Measurements from ENCODE around the gene TEX9.
"Not testable (repeated sequence)": the region's sequence is repeated elsewhere in the genome, so short reads cannot be mapped to it uniquely, and the experiment has no call there.

The TEX9 gene

DNA sequence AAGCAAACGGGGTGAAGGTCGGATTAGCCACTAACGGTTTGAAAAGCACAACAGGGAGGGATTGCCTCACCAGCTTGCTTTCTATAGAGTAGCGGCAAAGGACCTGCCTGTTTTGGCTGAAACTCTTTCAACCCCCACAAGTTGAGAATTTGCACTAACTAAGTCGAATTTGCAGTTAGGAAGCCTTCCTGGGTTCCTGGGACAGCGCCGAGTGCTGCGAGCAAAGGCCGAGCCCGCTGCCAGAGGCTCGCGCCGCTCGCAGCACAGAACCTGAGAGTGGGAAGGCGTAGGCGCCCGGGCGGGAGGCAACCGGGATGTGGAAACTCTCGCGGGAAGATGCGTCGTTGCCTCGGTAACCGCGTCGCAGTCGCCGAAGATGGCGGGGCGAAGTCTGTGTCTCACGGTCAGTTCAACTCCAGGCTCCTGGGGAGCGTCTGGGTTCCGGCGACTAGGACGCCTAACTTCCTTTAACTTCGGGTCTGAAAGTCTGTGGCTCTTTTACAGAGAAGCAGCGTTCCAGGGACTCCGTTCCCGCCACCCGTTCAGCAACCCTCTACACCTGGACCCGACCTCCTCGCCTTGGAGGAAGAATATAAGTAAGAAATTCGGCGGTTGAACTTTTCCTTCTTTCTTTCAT, at the start of gene TEX9:
TEX9 (plus strand) TSS at position 352 of the 637 bp plus-strand sequence; CDS start at position 377, 25 bp downstream.
- peak; percentile 84 for DNase-seq (ENCODE audit: low spot score)

DNA sequence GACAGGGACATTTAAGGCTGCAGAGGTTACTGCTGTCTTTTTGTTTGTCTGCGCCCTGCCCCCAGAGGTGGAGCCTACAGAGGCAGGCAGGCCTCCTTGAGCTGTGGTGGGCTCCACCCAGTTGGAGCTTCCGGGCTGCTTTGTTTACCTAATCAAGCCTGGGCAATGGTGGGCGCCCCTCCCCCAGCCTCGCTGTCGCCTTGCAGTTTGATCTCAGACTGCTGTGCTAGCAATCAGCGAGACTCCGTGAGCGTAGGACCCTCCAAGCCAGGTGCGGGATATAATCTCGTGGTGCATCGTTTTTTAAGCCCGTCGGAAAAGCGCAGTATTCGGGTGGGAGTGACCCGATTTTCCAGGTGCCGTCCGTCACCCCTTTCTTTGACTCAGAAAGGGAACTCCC, 48.7 kb upstream of the TEX9 start:
- not testable (repeated sequence) for DNase-seq (ENCODE audit: low spot score)

DNA sequence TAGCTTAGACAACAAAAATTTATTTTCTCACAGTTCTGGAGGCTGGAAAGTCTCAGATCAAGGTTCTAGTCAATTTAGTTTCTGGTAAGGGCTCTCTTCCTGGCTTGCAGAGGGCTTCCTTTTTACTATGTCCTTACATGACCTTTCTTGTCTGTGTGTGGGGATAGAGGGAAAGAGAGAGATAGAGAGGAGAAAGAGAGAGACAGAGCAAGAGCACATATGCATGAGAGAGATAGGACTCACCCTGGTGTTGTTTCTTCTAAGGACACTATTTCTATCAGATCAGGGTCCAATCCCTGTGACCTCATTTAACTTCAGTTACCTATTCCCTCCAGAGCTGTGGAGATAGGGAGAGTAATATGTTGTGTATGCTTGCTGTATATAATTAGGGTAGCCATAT, 44.9 kb upstream of the TEX9 start:
- no peak for DNase-seq (ENCODE audit: low spot score)

DNA sequence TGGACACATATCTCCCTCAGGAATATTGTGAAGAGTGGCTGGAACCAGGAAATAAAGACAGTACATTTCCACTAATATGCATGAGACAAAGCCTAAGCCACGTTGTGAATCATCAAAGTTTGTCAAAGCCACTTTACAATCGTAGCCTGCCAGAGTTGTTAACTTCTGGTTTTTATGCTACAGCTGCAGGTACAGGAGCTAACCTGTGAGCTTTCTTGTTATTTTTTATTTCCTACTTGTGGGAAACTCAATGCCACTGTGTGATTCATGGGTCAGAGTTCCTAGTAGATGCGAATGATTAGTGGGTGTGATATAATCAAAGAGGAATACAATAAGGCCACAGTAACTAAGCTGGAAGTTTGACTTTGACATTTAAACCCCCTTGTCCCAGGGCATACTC, 44.4 kb upstream of the TEX9 start:
- no peak for DNase-seq (ENCODE audit: low spot score)

DNA sequence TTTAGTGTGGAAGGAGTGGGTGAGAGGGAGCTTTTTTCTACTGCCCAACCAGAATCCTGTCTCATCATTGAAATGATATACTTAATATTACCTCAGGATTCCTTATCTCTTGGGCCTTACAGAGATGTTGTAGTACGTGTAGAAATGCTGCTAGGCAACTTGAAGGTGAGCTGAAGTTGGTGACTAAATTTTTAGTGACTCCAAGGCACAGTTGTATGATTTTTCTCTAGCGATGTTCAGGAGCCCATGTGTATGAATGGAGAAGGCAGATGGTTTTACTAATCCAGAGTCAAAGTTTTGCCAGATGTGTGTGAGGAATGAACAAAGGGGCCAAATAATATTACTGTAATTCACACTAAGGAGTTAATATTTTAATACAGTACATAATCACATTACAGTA, 42.8 kb upstream of the TEX9 start:
- DNase-seq (ENCODE audit: low spot score), result no peak

DNA sequence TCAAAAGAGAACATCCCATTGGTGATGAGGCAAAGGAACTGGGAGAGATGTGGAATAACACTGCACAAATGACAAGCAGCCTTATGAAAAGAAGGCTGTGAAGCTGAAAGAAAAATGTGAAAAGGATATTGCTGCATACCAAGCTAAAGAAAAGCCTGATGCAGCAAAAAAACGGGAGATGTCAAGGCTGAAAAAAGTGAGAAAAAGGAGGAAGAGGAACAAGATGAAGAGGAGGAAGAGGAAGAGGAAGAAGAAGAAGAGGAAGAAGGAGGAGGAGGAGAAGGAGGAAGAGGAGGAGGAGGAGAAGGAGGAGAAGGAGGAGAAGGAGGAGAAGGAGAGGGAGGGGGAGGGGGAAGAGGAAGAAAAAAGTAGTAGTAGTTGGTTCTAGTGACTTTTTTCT, 41.8 kb upstream of the TEX9 start:
- no peak for DNase-seq (ENCODE audit: low spot score)

DNA sequence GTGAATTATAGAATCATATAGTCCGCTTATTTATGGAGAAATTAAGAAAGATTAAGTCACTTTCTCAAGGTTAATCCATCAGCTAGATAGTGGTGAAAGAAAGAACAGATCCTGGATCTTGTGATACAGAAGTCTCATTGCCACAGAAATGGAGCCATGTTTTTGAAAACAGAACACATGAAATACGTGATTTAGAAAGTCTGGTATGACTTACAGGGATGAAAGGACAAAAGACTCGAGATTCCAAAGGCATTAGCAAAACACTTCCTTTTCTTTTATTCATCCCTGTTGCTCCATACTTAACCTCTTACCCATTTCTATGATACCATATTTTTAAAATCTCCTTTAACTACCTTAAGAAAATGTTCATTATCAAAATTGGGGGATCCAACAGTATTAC, 40.0 kb upstream of the TEX9 start:
- peak; percentile 2 for DNase-seq (ENCODE audit: low spot score)

DNA sequence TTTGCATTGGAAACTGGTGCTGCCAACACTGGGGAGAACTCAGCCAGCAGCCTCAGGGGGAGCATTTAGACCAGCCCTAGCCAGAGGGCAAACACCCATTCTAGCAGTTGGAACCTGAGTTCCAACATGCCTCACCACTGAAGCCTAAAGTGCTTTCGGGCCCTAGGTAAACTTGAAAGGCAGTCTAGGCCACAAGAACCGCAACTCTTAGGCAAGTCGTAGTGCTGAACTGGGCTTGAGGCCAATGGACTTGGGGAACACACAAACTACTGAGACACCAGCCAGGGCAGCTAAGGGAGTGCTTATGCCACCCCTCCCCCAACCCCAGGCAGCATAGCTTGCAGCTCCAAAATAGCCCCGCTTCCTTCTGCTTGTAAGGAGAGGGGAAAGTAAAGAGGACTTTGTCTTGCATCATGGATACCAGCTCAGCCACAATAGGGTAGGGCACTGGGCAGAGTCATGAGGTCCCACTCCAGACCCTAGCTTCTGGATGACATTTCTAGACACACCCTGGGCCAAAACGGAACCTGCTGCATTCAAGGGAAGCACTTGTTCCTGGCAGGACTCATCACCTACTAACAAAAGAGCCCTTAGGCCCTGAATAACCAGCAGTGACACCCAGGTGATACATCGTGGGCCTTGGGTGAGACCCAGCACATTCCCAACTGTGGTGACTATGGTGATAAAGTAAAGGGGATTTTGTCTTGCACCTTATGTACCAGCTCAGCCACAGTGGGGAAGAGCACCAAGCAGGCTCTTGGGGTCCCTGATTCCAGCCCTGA, 37.3 kb upstream of the TEX9 start:
- DNase-seq (ENCODE audit: low spot score), result no peak

DNA sequence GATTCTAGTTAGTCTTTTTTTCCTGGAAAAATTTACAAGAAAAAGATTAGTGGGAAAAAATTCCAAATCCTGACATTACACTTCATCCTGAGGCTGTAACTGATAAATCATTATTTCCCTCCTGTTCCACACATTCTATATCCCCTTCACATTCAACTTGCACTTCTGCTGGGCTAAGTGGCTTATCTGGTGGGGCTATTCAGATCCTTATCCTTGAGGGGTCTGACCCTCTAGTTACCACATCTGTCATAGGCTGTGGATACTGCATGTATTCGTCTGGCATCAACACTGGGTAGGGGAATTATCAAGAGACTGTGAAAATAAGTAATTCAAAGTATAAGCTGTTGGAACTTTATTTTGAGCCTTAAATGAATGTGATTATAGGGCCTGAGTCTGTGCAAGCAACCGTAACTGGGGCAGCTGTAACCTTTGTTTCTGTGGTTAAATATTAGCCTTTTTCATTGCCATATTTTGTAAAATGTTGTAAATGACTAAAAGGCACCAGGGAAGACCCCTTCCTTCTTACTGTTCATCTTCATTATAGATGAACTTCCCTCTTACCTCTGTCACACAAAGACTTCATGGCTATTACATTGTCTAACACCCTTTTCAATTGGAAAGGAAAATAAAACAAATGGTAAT, 28.0 kb upstream of the TEX9 start:
- no peak for DNase-seq (ENCODE audit: low spot score)

DNA sequence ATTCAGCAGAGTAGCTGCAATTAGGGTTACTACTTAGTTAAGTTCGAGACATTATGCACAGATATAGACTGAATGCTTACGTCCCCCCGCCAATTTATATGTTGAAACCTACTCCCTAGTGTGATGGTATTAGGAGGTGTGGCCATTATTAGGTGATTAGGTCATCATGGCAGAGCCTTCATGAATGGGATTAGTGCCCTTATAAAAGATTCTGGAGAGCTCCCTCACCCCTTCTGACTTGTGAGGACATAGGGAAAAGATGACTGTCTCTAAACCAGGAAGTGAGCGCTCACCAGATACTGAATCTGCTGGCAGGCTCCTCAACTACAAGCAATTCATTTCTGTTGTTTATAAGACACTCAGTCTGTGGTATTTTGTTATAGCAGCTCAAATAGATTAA, 25.6 kb upstream of the TEX9 start:
- DNase-seq (ENCODE audit: low spot score), result no peak

DNA sequence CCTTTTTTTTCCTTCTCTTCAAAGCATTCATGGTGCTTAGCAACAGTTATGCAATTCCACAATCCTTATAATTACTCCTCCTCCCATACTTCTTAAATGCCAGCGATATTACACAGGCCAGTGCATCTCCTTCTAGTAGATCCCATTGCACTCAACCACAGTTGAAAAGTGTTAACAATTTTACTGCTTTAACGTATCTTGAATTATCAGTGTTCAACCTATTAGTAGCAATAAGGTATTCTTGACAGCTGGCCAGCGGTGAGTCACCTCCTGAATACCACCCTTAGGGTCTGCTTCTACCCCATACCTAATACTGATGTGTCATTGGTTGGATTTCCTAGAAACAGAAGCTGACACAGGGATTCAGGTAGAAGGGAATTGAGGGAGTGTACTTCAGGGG, 24.0 kb upstream of the TEX9 start:
- no peak for DNase-seq (ENCODE audit: low spot score)

DNA sequence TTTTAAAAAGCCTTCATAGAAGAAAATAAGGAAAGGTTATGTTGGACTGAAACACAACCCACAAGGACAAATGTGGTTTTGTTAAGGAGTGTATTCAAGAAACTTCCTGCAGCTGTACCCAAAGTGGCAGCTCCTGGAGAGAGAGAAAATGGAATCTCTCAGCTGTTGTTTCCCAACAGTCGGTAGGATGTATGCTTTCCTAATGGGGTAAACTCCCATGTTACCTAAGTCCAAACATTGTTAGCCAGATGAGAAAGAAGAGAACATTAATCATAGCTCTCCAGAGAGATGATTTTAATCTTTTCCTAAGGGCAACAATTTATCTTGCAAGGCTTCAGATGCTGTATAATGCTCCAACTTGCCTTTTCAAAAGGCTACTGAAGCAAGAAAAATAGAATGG, 22.6 kb upstream of the TEX9 start:
- DNase-seq (ENCODE audit: low spot score), result no peak

DNA sequence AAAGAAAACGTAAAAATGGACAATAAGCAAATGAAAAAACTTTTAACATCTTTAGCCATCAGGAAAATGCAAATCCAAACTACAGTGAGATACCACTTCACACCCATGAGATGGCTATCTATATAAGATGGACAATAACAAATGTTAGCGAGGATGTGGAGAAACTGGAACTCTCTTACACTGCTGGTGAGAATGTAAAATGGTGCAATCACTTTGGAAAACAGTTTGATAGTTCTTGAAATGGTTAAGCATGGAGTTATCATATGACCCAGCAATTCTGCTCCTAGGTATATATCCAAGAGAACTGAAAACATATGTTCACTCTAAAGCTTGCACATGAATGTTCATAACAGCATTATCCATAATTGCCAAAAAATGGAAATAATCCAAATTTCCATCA, 21.3 kb upstream of the TEX9 start:
- no peak for DNase-seq (ENCODE audit: low spot score)

DNA sequence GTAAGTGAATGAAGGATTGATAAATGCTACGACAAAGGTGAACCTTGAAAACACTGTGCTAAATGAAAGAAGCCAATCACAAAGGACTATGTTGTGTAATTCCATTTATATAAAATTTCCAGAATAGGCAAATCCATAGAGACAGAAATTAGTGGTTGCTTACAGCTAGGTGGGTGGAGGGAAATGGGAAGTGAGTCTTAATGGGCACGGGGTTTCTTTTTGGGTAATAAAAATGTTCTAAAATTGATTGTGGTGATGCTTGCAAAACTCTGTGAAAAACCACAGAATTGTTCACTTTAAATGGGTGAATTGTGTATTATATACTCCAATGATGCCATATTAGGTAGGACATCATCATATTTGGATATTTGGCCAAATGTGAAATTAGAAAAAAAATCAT, 20.9 kb upstream of the TEX9 start:
- no peak for DNase-seq (ENCODE audit: low spot score)

DNA sequence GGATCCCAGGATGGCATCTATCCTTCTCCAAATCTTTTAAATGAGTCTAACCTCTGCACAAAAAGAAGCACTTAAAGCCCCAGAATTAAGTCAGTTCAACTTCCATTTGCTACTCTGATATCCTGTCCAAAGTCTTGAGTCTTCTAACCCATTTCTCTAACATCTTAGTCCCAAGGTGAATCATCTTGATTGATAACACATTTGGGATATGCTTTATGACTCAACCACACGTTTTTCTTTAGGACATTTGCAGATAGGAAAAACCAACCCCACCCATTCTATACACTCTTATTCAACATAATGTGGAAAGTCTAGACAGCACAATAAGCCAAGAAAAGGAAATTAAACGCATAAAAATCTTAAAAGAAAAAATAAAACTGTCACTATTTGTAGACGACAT, 18.8 kb upstream of the TEX9 start:
- DNase-seq (ENCODE audit: low spot score), result no peak

DNA sequence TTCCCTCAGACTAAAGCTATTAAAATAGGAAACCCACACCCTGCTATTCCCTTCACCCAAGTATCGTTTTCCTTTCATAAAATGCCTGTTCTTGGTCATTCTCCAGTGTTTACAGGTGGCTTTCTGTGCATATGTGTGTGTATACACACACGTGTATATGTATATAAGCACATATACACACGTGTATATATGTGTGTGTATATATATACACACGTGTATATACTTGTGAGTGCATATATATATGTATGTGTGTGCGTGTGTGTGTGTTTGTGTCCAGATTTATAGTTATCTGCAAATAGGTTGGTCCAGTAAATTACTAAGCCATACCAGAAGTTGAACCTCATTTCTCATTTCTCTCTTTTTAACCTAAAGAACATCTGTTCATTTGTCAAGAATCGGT, 15.7 kb upstream of the TEX9 start:
- DNase-seq (ENCODE audit: low spot score), result no peak

DNA sequence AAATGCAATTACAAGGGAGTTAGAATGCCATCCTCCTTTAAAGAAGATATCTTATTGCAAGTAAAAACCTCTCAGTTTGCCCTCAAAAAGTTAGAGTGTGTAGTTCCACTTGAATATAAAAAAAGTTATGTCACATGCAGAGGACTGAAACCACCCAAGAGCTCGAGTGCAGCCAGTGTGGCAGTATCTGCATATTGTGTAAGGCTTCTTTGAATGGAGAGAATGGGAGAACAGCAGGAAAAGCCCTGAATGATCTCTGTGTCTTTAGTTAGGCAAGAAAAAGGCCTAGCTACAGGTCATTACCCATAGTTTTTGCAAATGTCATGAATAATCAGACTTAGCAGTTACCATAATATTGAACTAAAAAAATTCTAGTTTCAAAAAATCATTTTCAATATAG, 13.9 kb upstream of the TEX9 start:
- no peak for DNase-seq (ENCODE audit: low spot score)

DNA sequence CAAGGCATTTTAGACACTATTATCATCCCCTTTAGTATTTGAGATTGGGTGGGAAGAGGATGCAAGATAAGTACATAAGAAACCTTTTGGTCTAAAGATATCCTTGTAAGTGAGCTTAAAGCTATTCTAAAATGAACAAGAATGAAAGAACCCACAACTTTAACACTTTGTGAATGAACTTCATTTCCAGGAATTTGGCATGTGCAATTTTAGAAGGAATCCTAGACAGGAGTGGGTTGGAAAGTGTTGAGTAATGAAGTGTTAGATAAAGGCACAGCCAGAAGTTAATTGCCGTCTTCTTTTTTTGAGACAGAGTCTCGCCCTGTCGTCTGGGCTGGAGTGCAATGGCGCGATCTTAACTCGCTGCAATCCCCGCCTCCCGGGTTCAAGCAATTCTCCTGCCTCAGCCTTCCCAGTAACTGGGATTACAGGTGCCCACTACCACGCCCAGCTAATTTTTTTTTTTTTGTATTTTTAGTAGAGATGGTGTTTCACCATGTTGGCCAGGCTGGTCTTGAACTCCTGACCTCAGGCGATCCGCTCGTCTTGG, 13.2 kb upstream of the TEX9 start:
- DNase-seq (ENCODE audit: low spot score), result no peak

DNA sequence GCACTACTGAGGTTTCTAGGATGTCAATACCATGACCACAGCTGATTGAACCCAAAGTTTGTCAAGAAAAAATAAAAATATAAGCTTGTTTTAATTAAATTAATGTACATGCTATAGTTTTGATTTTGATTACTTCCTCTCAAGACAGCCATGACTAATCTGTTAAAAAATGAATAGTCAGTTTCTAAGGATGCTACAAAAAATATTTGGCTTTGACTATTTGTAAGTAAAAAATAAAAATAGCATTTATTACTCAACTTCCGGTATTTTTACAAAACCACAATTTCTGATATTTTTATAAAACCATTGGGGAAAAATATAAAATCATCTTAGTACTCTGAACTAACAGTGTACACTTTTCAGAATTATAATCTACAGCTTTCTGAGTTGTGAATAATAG, 12.1 kb upstream of the TEX9 start:
- DNase-seq (ENCODE audit: low spot score), result no peak

DNA sequence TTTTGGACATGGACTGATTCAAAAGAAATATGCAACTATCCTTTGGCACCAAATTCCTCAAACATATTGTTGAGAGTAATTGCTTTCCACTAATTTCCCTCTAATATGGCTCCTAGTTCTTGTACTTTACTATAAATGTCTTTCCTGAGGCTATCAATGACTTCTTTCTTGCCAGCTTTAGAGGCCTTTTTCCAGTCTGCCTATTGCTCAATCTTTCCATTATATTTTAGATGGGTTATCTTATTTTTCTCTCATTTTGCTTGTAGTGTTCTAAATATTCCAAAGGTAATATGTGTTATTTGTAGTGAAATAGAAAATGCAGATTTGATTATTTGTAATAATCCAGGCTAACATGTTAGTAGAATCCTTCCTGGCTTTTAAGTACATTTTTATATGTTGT, 11.5 kb upstream of the TEX9 start:
- no peak for DNase-seq (ENCODE audit: low spot score)

DNA sequence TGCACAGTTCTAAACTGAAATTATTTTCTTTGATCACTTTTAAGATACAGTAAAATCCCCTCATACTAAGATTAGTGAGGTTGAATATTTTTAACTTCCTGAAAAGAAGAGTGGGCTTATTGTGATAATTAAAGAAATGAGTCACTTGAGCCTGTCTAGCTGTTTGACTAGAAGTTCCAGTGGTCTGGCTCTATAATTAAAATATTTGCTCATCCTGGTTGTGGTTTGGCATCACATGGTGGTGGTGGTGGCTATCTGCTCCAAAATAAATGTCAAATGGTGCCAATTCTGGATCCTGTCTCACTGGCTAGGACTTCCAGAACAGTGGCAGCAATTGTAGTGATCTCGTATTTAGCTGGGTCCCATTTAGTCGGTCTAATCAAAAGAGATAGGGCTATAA, 8.6 kb upstream of the TEX9 start:
- peak; percentile 62 for DNase-seq (ENCODE audit: low spot score)

DNA sequence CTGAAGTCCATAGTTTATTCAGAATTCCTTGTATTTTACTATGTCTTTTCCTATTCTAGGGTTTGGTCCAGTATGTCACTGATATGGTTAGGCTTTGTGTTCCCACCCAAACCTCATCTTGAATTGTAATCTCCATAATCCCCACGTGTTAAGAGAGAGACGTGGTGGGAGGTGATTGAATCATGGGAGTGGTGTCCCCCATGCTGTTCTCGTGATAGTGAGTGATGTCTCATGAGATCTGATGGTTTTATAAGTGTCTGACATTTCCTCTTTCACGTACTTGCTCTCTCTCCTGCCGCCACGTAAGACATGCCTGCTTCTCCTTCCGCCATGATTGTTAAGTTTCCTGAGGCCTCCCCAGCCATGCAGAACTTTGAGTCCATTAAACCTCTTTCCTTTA, 6.6 kb upstream of the TEX9 start:
- DNase-seq (ENCODE audit: low spot score), result no peak

DNA sequence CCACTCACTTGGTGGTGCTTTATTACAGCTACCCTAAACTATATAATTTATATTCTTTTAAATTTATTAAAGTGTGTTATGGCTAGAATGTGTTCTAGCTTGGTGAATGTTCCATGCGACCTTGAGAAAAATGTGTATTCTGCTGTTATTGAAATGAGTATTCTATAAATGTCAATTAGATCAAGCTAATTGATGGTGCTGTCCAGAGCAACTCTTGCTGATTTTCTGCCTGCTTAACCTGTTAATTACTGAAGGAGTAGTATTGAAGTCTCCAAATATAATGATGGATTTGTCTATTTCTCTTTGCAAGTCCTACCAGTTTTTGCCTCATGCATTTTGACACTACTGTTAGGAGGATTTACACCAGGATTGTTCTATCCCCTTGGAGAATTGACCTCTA, 3.2 kb upstream of the TEX9 start:
- DNase-seq (ENCODE audit: low spot score), result no peak

All from COLO829 (cell line).